SK-MEL-5 (cell line): ENCODE results near the gene RIC3. TPM values are rescaled to one million over a fixed set of nuclear protein-coding genes. Genes with fewer than 3 reads are reported as not detected.

Source experiments
- DNase-seq: peaks from one replicate; pipeline ENCODE4 v3.0.0-alpha.2; 2016; ENCODE audit warnings: low read depth, low spot score
- in situ Hi-C: cut with HindIII; loops from 2 replicates; pipeline ENCODE4 v1.10.0; 2016; ENCODE audit warnings: low sequenced_read_pairs, high pct_unique_total_duplicates, low pct_unique_long_range_greater_than_20kb
- total RNA-seq: library from RNA; depleted of rRNA; stranded (reverse); fragments of >200 nt; shearing (Covaris generic); gene quantifications from 2 replicates; pipeline ENCODE4 v1.2.3, GENCODE V29; 2014

The RIC3 gene
- total RNA-seq, 1 experiment from 2014 or later: 0.34 TPM

- in situ Hi-C loops: no loop called here
- no peak for DNase-seq
Observed at GRCh38 chr11:8096575-8096974, 72.2 kb downstream of the RIC3 start.

- DNase-seq: no peak
- in situ Hi-C loops: no loop called here
Observed at GRCh38 chr11:8095806-8096522, 72.9 kb downstream of the RIC3 start.

- DNase-seq: no peak
- in situ Hi-C loops: no loop called here
Observed at GRCh38 chr11:8095371-8095770, 73.5 kb downstream of the RIC3 start.

- DNase-seq: no peak
- in situ Hi-C loops: no loop called here
Observed at GRCh38 chr11:8094656-8095055, 74.2 kb downstream of the RIC3 start.

GRCh38 chr11:8093931-8094575 lies 74.8 kb downstream of the RIC3 start:
- in situ Hi-C loops: no loop called here
- DNase-seq: no peak

- in situ Hi-C loops: no loop called here
- DNase-seq: peak; percentile 86
Observed at GRCh38 chr11:8092587-8093424, 76.0 kb downstream of the RIC3 start.

GRCh38 chr11:8091721-8092120 lies 77.1 kb downstream of the RIC3 start:
- in situ Hi-C loops: no loop called here
- no peak for DNase-seq

GRCh38 chr11:8090756-8091155 lies 78.1 kb downstream of the RIC3 start:
- in situ Hi-C loops: no loop called here
- DNase-seq: peak; percentile 60

- in situ Hi-C loops: no loop called here
- DNase-seq: no peak
Observed at GRCh38 chr11:8089791-8090510, 78.9 kb downstream of the RIC3 start.

GRCh38 chr11:8087756-8088155 lies 81.1 kb downstream of the RIC3 start:
- in situ Hi-C loops: no loop called here
- DNase-seq: no peak

- peak; percentile 19 for DNase-seq
- in situ Hi-C loops: no loop called here
Observed at GRCh38 chr11:8087185-8087584, 81.6 kb downstream of the RIC3 start.

GRCh38 chr11:8086571-8086970 lies 82.3 kb downstream of the RIC3 start:
- DNase-seq: no peak
- in situ Hi-C loops: no loop called here

GRCh38 chr11:8086001-8086479 lies 82.8 kb downstream of the RIC3 start:
- DNase-seq: peak; percentile 50
- in situ Hi-C loops: no loop called here

- in situ Hi-C loops: no loop called here
- DNase-seq: no peak
Observed at GRCh38 chr11:8085011-8085645, 83.7 kb downstream of the RIC3 start.

- no peak for DNase-seq
- in situ Hi-C loops: no loop called here
Observed at GRCh38 chr11:8084352-8084751, 84.5 kb downstream of the RIC3 start.

- in situ Hi-C loops: no loop called here
- no peak for DNase-seq
Observed at GRCh38 chr11:8083871-8084281, 84.9 kb downstream of the RIC3 start.

GRCh38 chr11:8083088-8083395 lies 85.8 kb downstream of the RIC3 start:
- in situ Hi-C loops: no loop called here
- DNase-seq: no peak
